Rectal smooth muscle tissue (tissue), 1 donor: ENCODE results near the gene ZNF791.
"Not testable (repeated sequence)": the region's sequence is repeated elsewhere in the genome, so short reads cannot be mapped to it uniquely, and the experiment has no call there.

Experiments used
- H3K27ac ChIP-seq: one replicate; pipeline ENCODE4 v1.7.0; 2013; ENCODE audit warnings: low read depth, low read length, inconsistent platforms
- H3K27me3 ChIP-seq: one replicate; pipeline ENCODE4 v1.7.0; 2013; ENCODE audit warnings: low read length; ENCODE audit not compliant: control insufficient read depth, insufficient read depth
- H3K36me3 ChIP-seq: one replicate; pipeline ENCODE4 v1.7.0; 2013; ENCODE audit warnings: low read length; ENCODE audit not compliant: control insufficient read depth, insufficient read depth
- H3K4me1 ChIP-seq: one replicate; pipeline ENCODE4 v1.7.0; 2013; ENCODE audit warnings: low read length; ENCODE audit not compliant: control insufficient read depth, insufficient read depth
- H3K4me3 ChIP-seq: one replicate; pipeline ENCODE4 v1.7.0; 2013; ENCODE audit warnings: low read length
- H3K9ac ChIP-seq: one replicate; pipeline ENCODE4 v1.7.0; 2013; ENCODE audit warnings: low read length

The ZNF791 gene

DNA sequence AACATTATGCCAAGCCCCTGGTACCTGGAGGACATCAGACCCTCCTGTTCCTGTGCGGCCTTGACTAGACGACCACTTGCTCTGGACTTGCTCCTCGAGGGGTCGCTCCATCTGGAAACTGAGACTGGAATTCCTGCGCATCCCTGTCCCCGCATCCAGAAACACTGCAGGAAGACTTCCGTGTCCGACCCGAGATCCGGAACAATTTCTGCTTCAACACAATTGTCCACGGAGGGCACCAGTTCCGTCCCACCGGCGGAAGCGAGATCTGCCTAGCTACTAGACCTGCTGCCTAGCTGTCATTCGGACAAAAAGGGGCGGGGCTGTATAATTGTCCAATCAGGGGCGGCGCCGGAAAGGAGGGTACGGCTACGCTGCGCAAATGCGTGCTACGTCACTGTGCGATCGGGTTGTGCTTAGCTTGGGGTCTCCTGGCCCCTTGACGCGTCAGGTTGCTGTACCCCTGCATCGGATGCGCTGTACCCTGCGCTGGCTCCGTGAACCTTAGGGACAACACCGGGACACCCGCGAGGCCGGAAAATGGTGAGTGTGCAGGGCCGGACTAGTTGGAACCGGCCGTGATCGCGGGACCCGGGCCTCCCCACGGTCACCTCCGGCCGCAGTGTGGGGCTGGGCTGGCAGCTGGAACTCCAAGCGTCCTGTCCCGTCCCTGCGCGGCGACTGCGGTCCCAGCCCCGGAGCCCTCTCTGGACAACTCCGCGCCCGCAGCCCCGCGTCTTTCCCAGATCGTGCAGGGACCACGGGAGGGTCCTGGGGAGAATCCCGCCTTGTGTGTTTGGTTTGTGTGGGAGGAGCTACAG lies at the start of gene ZNF791, which contains the start of gene ZNF490:
Gene ZNF791 (plus strand): TSS at position 381 of the 821 bp plus-strand sequence. CDS start 160 bp downstream, at position 541.
Gene ZNF490 (minus strand): TSS at position 274 of the 821 bp plus-strand sequence. CDS start 133 bp downstream, at position 141.
- Histone ChIP-seq H3K36me3 (peaks cover 9% of the 10 kb centered on the region), H3K4me3 (peak within 1 kb of the TSS; percentile 99), H3K27me3 (no peaks in the 10 kb centered on the region), H3K9ac (peak within 1 kb of the TSS; percentile 97), H3K27ac (peak within 1 kb of the TSS; percentile 98), H3K4me1 (peaks cover 3% of the 10 kb centered on the region)

DNA sequence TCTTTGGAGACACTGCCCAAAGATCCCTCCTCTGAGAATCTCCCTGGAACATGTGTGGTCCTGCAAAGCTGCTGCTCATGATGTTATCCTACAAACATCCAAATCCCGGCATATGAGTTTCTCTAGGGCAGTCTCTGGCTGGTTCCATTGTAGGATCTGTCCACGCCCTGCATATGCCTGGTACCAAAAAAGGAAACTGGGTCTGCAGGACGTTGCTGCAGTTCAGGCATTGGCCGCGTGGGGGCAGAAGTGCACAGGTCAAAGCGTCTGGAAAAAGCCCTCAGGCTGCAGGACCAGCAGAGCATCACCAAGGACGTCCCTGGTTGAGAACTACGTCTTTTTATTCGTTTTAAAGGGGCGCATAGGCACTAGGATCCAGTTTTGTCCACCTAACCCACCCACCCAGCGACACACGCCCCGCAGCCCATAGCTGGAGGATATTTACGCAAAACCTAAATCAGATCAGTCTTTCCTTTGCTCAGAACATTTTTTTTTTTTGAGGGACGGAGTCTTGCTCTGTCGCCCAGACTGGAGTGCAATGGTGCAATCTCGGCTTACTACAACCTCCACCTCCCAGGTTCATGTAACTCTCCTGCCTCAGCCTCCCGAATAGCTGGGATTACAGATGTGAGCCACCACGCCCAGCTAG lies 46.6 kb upstream of the ZNF791 start:
- no peaks in the 10 kb centered on the region for H3K4me1 ChIP-seq
- no peaks in the 10 kb centered on the region for H3K36me3 ChIP-seq
- no peak overlapping the region for H3K9ac ChIP-seq
- H3K27me3 ChIP-seq, result no peaks in the 10 kb centered on the region
- H3K4me3 ChIP-seq, result no peak overlapping the region
- H3K27ac ChIP-seq, result peak overlapping the region; percentile 76

DNA sequence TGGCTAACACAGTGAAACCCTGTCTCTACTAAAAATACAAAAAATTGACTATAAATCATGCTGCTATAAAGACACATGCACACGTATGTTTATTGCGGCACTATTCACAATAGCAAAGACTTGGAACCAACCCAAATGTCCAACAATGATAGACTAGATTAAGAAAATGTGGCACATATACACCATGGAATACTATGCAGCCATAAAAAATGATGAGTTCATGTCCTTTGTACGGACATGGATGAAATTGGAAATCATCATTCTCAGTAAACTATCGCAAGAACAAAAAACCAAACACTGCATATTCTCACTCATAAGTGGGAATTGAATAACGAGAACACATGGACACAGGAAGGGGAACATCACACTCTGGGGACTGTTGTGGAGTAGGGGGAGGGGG lies 44.3 kb upstream of the ZNF791 start:
- H3K27ac ChIP-seq, H3K36me3 ChIP-seq, H3K27me3 ChIP-seq, H3K4me3 ChIP-seq, H3K4me1 ChIP-seq, H3K9ac ChIP-seq: not testable (repeated sequence)

DNA sequence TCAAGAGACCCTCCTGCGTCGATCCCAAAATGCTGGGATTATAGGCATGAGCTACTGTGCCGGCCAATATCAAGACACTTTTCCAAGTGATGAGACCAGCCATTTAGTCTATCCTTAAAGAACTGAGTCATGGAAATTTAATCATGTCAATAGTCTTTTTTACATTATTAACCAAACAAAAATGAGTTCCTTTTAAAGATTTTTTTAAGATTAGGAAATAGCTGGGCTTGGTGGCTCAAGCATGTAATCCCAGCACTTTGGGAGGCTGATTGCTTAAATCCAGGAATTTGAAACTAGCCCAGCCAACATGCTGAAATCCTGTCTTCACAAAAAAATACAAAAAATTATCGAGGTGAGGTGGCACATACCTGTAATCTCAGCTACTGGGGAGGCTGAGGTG lies 42.8 kb upstream of the ZNF791 start:
- Histone ChIP-seq H3K27me3 (no peaks in the 10 kb centered on the region), H3K36me3 (no peaks in the 10 kb centered on the region), H3K4me3 (no peak overlapping the region), H3K4me1 (no peaks in the 10 kb centered on the region), H3K27ac (no peak overlapping the region), H3K9ac (no peak overlapping the region)

DNA sequence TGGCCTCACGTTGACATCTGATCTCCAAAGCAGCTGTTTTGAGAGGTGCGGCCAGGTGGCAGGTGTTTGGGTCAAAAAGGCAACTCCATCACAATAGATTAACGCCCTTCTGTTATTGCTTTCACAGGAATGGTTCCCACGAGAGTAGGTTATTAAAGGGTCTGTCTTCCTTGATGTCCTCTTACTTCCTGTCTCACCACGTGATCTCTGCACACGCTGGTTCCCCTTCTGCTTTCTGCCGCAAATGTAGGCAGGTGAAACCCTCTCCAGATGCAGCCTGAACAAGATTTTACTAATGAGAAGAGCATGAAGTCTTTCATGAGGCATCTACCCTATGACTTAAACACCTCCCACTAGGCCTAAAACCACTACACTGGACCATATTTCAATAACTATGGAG lies 36.7 kb upstream of the ZNF791 start:
- no peak overlapping the region for H3K9ac ChIP-seq
- H3K4me1 ChIP-seq, result no peaks in the 10 kb centered on the region
- no peak overlapping the region for H3K27ac ChIP-seq
- no peak overlapping the region for H3K4me3 ChIP-seq
- no peaks in the 10 kb centered on the region for H3K36me3 ChIP-seq
- H3K27me3 ChIP-seq, result no peaks in the 10 kb centered on the region

DNA sequence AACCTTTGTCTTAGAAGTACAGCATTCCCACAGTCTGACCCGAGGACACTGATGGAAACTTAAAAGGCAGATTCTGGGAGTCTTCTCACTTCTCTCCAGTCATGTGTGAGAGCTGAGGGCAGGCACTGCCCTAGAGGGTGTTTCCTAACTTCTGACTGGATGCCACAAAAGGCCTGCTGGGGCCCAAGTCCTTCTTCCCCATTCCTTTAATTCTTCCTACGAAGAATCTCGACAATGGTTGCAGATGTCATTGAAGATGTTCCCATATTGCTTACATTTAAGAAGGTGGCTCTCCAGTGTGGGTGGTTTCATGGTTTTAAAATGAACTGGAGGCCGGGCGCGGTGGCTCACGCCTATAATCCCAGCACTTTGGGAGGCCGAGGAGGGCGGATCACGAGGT lies 32.1 kb upstream of the ZNF791 start:
- Histone ChIP-seq H3K4me1 (no peaks in the 10 kb centered on the region), H3K4me3 (no peak overlapping the region), H3K27me3 (no peaks in the 10 kb centered on the region), H3K27ac (no peak overlapping the region), H3K9ac (no peak overlapping the region), H3K36me3 (peaks cover 23% of the 10 kb centered on the region)

DNA sequence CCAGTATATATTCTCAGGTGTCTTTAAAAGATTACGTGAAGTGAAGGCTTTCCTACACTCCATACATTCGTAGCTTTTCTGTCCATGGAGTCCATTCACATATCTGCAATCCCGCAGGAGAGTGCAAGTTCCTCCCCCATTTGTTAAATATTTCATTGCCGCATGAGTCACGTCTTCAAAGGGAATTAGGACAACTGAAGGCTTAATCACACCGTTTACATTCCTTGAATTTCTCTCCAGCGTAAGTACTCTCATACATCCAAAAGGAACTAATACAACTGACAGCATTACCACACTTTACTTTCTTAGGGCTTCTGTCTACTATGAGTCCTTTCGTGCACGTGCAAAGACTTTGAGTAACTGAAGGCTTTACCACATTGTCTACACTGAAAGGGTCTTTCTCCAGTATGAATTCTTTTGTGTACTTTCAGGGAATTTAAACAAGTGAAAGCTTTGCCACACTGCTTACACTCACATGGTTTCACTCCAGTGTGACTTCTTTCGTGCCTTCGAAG lies 30.5 kb upstream of the ZNF791 start:
- Histone ChIP-seq H3K27ac (no peak overlapping the region), H3K9ac (no peak overlapping the region), H3K4me1 (no peaks in the 10 kb centered on the region), H3K4me3 (no peak overlapping the region), H3K36me3 (peaks cover 23% of the 10 kb centered on the region), H3K27me3 (no peaks in the 10 kb centered on the region)

DNA sequence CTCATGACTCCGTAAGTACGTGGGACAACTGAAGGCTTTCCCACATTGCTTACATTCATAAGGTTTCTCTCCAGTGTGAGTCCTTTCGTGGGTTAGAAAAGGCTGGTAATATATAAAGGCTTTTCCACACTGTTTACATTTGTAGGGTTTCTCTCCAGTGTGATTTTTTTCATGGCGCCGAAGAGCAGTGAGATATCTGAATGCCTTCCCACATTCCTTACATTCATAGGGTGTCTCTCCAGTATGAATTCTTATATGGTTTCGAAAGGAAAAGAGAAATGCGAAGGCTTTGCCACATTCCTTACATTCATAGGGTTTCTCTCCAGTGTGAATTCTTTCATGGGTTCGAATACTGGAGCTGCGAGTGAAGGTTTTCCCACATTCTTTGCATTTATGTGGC lies 29.6 kb upstream of the ZNF791 start:
- no peaks in the 10 kb centered on the region for H3K27me3 ChIP-seq
- H3K4me1 ChIP-seq, result no peaks in the 10 kb centered on the region
- H3K4me3 ChIP-seq, result no peak overlapping the region
- H3K9ac ChIP-seq, result no peak overlapping the region
- H3K27ac ChIP-seq, result no peak overlapping the region
- H3K36me3 ChIP-seq, result peaks cover 23% of the 10 kb centered on the region

DNA sequence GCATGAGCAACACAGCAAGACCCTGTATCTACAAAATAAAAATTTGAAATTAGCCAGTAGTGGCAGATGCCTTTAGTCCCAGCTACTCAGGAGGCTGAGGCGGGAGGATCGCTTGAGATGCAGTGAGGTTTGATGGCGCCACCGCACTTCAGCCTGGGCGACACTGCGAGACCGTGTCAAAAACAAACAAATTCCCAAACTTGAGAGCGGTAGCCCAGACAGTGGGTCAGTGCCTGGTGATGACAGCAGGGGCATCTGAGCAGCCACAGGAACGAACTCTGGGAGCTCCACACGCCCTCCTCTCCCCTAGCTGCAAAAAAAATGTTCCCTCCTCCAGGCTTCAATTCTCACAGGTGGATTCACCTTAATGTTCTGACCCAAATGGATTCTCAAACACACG lies 14.2 kb upstream of the ZNF791 start:
- H3K27ac ChIP-seq, result no peak overlapping the region
- H3K9ac ChIP-seq, result no peak overlapping the region
- H3K4me3 ChIP-seq, result no peak overlapping the region
- H3K4me1 ChIP-seq, result no peaks in the 10 kb centered on the region
- H3K27me3 ChIP-seq, result no peaks in the 10 kb centered on the region
- peaks cover 5% of the 10 kb centered on the region for H3K36me3 ChIP-seq

DNA sequence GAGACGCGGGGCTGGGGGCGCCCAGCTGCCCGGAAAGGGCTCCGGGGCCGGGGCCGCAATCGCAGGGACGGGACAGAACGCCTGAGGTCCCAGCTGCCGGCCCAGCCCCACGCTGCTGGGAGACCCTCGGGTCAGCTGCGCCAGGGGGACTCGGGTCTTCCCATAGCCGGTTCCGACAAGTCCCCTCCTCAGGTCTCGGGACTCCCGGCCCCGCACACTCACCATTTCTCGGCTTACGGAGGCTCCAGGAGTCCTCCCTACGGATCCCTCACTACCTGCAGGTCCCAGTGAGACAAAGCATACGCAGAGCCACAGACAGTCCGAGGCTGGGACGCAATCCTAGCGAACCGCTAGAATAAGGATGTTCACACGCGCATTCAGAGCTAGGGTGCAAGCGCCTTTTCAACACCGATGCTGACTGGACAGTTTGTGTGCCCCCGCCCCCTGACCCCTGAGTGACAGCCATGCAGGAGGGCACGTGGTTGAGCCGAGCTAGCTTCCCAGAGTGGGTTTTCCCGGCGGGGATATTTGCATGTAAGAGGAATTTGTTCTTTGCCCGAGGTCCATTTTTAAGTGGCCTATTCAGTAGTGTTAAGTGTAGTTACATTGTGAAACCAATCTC lies 13.7 kb upstream of the ZNF791 start:
- no peaks in the 10 kb centered on the region for H3K4me1 ChIP-seq
- H3K9ac ChIP-seq, result no peak overlapping the region
- no peak overlapping the region for H3K27ac ChIP-seq
- H3K27me3 ChIP-seq, result no peaks in the 10 kb centered on the region
- peaks cover 5% of the 10 kb centered on the region for H3K36me3 ChIP-seq
- H3K4me3 ChIP-seq, result no peak overlapping the region

DNA sequence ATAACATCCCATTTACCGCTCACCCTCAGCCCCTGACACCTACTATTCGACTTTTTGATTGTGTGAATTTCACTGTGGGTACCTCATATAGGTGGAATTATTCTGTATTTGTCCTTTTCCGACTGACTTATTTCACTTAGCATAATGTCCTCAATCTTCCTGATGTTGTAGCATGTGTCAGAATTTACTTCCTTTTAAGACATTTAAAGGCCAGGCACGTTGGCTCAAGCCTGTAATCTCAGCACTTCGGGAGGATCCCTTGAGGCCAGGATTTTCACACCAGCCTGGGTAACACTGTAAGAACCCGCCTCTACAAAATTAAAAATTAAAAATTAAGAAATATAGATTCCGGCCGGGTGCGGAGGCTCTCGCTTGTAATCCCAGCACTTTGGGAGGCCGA lies 13.1 kb upstream of the ZNF791 start:
- Histone ChIP-seq H3K9ac (no peak overlapping the region), H3K27ac (no peak overlapping the region), H3K4me3 (no peak overlapping the region), H3K27me3 (no peaks in the 10 kb centered on the region), H3K4me1 (no peaks in the 10 kb centered on the region), H3K36me3 (peaks cover 5% of the 10 kb centered on the region)

DNA sequence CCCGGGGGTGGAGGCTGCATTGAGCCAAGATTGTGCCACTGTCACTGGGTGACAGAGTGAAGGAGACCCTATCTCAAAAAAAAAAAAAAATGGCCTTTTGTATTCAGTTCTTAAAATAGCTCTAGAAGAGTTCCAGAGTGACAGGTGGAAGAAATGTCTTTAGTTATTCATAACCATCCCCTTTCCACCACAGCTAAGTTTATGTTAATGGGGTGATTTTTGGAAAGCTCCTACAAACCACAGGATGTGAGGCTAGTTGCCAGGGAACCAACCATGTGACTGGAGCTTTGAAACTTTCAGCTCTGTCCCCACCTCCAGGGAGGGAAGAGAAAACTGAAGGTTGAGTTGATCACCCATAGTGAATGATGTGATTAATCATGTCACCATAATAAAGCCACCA lies 7.0 kb upstream of the ZNF791 start:
- Histone ChIP-seq H3K36me3 (peaks cover 4% of the 10 kb centered on the region), H3K4me3 (no peak overlapping the region), H3K4me1 (no peaks in the 10 kb centered on the region), H3K27me3 (no peaks in the 10 kb centered on the region), H3K9ac (no peak overlapping the region), H3K27ac (no peak overlapping the region)
